Progenitor cell of endocrine pancreas (in vitro differentiated cells): Measurements from ENCODE around the gene LRRK2. TPM values are rescaled to one million over a fixed set of nuclear protein-coding genes. Genes with fewer than 3 reads are reported as not detected.
A peak's percentile ranks its signal among the peaks of the same experiment; 100 is the strongest.

Source experiments
- DNase-seq: peaks from one replicate; pipeline ENCODE4 v3.0.0; 2021; ENCODE audit warnings: low spot score; ENCODE audit not compliant: unreplicated experiment
- H3K27ac Mint-ChIP-seq: 2 replicates; pipeline ENCODE4 v1.8.0; 2021; ENCODE audit warnings: mild to moderate bottlenecking, moderate library complexity, mixed read lengths
- H3K27me3 Mint-ChIP-seq: 2 replicates; pipeline ENCODE4 v1.8.0; 2021; ENCODE audit warnings: mixed read lengths
- H3K36me3 Mint-ChIP-seq: 2 replicates; pipeline ENCODE4 v1.8.0; 2022; ENCODE audit warnings: mixed read lengths; ENCODE audit not compliant: insufficient read depth
- H3K4me1 Mint-ChIP-seq: 2 replicates; pipeline ENCODE4 v1.8.0; 2021; ENCODE audit warnings: low read depth, mixed read lengths
- H3K4me3 Mint-ChIP-seq: 2 replicates; pipeline ENCODE4 v1.8.0; 2021; ENCODE audit warnings: low read depth, mild to moderate bottlenecking, moderate library complexity, mixed read lengths
- H3K9me3 Mint-ChIP-seq: 2 replicates; pipeline ENCODE4 v1.8.0; 2021; ENCODE audit warnings: low read depth, mixed read lengths
- CTCF ChIP-seq: fragments of 200-600 bp; sonication (generic); IDR thresholded peaks from one replicate; pipeline ENCODE4 v1.5.0; 2021; ENCODE audit warnings: antibody characterized with exemption, mild to moderate bottlenecking; ENCODE audit not compliant: unreplicated experiment
- total RNA-seq: library from RNA; stranded (reverse); gene quantifications from 2 replicates; pipeline ENCODE4 v1.2.1, GENCODE V29; 2021

The LRRK2 gene
- total RNA-seq, 1 donor from 2014 or later = 0.72 TPM

- peak overlapping the region; percentile 76 for H3K4me3 Mint-ChIP-seq
- no peak for TF ChIP-seq CTCF
- no peak for DNase-seq
- H3K36me3 Mint-ChIP-seq = no peaks in the 10 kb centered on the region
- H3K27me3 Mint-ChIP-seq = peaks cover 36% of the 10 kb centered on the region
- peaks cover 5% of the 10 kb centered on the region for H3K4me1 Mint-ChIP-seq
- no peaks in the 10 kb centered on the region for H3K9me3 Mint-ChIP-seq
- no peak overlapping the region for H3K27ac Mint-ChIP-seq
Measured at GRCh38 chr12:40225337-40225983, 663 bp downstream of the LRRK2 start.

- TF ChIP-seq CTCF = no peak
- Mint-ChIP-seq H3K9me3 (no peaks in the 10 kb centered on the region), H3K4me1 (peaks cover 5% of the 10 kb centered on the region)
Measured at GRCh38 chr12:40225984-40226602, 1.3 kb downstream of the LRRK2 start.

GRCh38 chr12:40226705-40227104 lies 1.9 kb downstream of the LRRK2 start:
- Mint-ChIP-seq H3K27ac (no peak overlapping the region), H3K4me3 (no peak overlapping the region), H3K36me3 (no peaks in the 10 kb centered on the region), H3K4me1 (peaks cover 5% of the 10 kb centered on the region), H3K9me3 (no peaks in the 10 kb centered on the region), H3K27me3 (peaks cover 36% of the 10 kb centered on the region)
- TF ChIP-seq CTCF = no peak
- no peak for DNase-seq

More at GRCh38 chr12:40225984-40226602, 1.3 kb downstream of the LRRK2 start:
- Mint-ChIP-seq H3K36me3 (no peaks in the 10 kb centered on the region), H3K27ac (no peak overlapping the region), H3K4me3 (peak overlapping the region; percentile 76), H3K27me3 (peaks cover 36% of the 10 kb centered on the region)
- no peak for DNase-seq

- H3K36me3 Mint-ChIP-seq = no peaks in the 10 kb centered on the region
- no peak overlapping the region for H3K4me3 Mint-ChIP-seq
- H3K27me3 Mint-ChIP-seq = peaks cover 36% of the 10 kb centered on the region
- no peak for TF ChIP-seq CTCF
- no peaks in the 10 kb centered on the region for H3K9me3 Mint-ChIP-seq
- DNase-seq = no peak
- H3K4me1 Mint-ChIP-seq = peaks cover 5% of the 10 kb centered on the region
- H3K27ac Mint-ChIP-seq = no peak overlapping the region
Measured at GRCh38 chr12:40227447-40227846, 2.6 kb downstream of the LRRK2 start.

- peaks cover 5% of the 10 kb centered on the region for H3K4me1 Mint-ChIP-seq
- no peak overlapping the region for H3K4me3 Mint-ChIP-seq
- H3K27me3 Mint-ChIP-seq = peaks cover 24% of the 10 kb centered on the region
- no peaks in the 10 kb centered on the region for H3K36me3 Mint-ChIP-seq
- H3K9me3 Mint-ChIP-seq = no peaks in the 10 kb centered on the region
- no peak for DNase-seq
- no peak for TF ChIP-seq CTCF
- no peak overlapping the region for H3K27ac Mint-ChIP-seq
Measured at GRCh38 chr12:40228727-40229126, 3.9 kb downstream of the LRRK2 start.
